AG04449 (cell line): Measurements from ENCODE around the gene PRELID3B.
"Not testable (repeated sequence)": the region's sequence is repeated elsewhere in the genome, so short reads cannot be mapped to it uniquely, and the experiment has no call there.

Experiments used
- CTCF ChIA-PET: fragments of 350-600 bp; formaldehyde crosslinking; extraction: SDS; loops from one replicate; lab custom pipeline; 2021; ENCODE audit warnings: antibody characterized with exemption; lab: Yijun Ruan, JAX
- POLR2A ChIA-PET: fragments of 400-600, 350-600 bp; formaldehyde crosslinking; extraction: SDS; loops from one replicate; lab custom pipeline; 2020; ENCODE audit warnings: antibody characterized with exemption, inconsistent platforms; lab: Yijun Ruan, JAX
- DNase-seq: peaks from one replicate; pipeline ENCODE4 v3.0.0-alpha.2; 2010; ENCODE audit warnings: low read depth, low spot score
- H3K4me3 ChIP-seq: 2 replicates; pipeline ENCODE4 v1.5.1; 2011; ENCODE audit warnings: low read depth, mild to moderate bottlenecking, control low read depth, low read length
- TF ChIP-seq, protein P1 (sequence below): IDR thresholded peaks from one replicate; pipeline ENCODE4 v1.5.1; 2011; ENCODE audit warnings: mild to moderate bottlenecking, moderate library complexity, low read length, control low read depth, inconsistent platforms; ENCODE audit not compliant: insufficient read depth; ENCODE audit errors: missing control alignments

PRELID3B gene

DNA sequence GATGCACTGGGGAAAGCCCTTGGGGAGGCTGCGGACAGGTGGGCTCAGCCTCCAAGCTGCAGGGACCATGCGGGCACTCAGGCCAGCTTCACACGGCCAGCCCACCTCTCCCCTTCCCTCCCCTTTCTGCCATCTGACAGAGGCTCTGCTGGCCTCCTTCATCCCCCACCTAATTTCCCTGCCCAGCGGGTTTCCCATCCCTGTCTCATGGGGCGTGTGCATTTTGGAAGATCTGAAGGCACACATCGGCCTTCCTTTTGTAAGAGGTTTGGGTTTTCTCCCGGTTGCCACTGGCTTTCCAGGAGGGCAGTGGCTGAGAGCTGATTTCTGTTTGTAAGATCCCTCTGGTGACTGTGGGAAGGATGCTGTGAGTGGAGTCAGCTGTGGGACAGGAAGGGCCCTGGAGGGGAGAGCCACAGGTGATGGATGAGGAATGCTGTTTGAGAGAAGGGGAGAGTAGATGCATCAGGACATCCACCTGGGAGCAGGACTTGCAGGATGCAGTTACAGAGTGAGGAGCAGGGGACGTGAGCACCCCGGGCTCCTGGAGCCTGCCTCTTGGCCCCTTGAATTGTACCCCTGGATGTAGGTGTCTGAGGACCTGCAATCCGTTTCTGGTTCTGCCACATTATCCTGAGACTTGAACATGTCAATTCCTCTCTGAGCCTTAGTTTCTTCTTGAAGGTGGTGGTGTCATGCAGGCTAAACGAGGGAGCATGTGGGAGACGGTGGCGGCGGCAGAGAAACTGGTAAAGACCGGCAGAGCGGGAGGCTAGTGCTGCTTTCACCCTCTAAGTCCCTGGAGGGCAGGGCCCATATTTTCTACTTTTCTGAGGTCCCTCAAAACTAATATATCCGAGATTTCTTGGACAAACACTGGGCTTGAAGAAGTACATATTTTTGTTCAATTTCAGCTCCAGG is 29.3 kb downstream of the PRELID3B start:
- no peak for DNase-seq
- TF ChIP-seq, protein P1, sequence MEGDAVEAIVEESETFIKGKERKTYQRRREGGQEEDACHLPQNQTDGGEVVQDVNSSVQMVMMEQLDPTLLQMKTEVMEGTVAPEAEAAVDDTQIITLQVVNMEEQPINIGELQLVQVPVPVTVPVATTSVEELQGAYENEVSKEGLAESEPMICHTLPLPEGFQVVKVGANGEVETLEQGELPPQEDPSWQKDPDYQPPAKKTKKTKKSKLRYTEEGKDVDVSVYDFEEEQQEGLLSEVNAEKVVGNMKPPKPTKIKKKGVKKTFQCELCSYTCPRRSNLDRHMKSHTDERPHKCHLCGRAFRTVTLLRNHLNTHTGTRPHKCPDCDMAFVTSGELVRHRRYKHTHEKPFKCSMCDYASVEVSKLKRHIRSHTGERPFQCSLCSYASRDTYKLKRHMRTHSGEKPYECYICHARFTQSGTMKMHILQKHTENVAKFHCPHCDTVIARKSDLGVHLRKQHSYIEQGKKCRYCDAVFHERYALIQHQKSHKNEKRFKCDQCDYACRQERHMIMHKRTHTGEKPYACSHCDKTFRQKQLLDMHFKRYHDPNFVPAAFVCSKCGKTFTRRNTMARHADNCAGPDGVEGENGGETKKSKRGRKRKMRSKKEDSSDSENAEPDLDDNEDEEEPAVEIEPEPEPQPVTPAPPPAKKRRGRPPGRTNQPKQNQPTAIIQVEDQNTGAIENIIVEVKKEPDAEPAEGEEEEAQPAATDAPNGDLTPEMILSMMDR = no peak
- CTCF ChIA-PET = no interaction called here
- no peak overlapping the region for H3K4me3 ChIP-seq
- POLR2A ChIA-PET = interaction anchor here (0.5 to 2.0 kb wide), 2 partner anchors 17 to 19 kb away, joined by 3 to 10 read pairs; partner anchors contain the start of gene ATP5F1E

DNA sequence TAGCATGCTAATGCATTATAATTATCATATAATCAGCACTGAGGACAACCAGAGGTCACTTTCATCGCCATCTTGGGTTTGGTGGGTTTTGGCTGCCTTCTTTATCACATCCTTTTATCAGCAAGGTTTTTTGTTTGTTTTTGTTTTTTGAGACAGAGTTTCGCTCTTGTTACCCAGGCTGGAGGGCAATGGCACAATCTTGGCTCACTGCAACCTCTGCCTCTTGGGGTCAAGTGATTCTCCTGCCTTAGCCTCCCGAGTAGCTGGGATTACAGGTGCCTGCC is 30.8 kb downstream of the PRELID3B start:
- DNase-seq, H3K4me3 ChIP-seq, POLR2A ChIA-PET: not testable (repeated sequence)
- CTCF ChIA-PET = interaction anchor here (1.0 kb wide), 1 partner anchor 145 kb away, joined by 4 read pairs; no protein-coding TSS in a partner anchor

DNA sequence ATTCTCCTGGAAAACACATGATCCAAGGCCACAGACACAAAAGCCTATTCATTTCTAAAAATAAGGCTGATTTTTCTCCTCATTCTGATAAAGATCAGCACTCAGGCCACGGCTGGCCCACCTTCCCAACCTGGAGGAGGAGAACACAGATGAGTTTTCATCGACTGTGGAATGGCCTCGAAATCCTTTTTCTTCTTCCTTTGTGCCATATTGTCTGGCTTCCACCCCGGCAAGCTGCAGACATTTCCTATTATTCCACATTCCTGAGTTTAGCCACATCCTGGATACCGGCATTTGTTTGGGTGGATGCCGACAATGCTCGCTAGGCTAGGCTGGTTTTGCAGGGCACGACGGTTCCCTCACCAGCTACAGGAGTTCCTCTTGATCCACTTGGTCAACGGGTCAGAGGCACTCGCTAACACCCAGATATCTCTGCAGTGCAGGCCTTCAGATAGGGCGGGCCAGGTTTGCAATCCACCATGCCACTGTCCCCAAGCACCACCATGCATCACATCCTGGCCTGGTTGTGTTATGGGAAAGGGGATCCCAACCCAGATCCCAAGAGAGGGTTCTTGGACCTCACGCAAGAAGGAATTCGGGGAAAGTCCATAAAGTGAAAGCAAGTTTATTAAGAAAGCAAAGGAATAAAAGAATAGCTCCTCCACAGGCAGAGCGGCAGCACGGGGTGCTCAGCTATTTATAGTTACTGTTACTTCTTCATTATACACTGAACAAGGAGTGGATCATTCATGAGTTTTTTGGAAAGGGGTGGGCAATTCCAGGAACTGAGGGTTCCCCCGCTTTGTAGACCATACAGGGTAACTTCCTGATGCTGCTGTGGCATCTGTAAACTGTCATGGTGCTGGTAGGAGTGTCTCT is 31.4 kb downstream of the PRELID3B start:
- ChIA-PET POLR2A (interaction anchor here (0.9 to 1.8 kb wide), 3 partner anchors 19 to 122 kb away, joined by 3 to 6 read pairs (median 4); partner anchors contain the start of gene ATP5F1E), CTCF (interaction anchor here (1.0 to 1.4 kb wide), 2 partner anchors 11 to 144 kb away, joined by 3 to 4 read pairs; no protein-coding TSS in a partner anchor)
- no peak overlapping the region for H3K4me3 ChIP-seq
- peak; percentile 65 for DNase-seq
- TF ChIP-seq, protein P1 = no peak

DNA sequence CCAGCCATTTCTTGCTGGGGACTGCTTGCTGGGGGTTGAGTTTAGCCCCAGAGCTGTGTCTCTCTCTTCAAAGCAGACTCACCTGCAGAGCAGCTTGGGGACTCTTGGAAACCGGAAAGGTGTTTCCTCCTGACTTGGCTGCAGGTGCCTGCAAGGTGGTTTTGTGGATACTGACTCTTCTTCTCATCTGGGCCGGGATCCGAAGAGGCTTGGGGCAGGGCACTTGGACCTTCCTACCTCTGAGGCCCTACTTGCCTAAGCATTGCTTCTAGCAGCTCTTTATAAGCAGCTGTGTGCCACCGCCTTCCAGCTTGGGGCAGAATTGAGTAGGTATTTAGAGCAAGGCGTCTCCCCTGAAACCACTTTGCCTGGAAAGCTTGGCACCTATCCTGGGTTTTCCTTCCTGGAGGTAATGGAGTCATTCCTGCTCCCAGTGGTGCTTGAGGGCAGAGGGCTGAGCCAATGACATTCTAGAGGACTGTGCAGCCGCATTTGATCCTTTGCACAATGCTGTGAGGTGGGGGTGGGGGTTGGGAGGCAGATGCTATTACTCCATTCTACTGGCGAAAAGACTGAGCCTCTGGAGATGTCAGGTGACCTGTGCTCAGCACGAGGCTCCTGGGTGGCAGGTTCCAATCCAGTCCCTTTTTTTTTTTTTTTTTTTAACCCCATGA is 32.1 kb downstream of the PRELID3B start:
- H3K4me3 ChIP-seq = no peak overlapping the region
- no peak for DNase-seq
- ChIA-PET POLR2A (interaction anchor here (0.8 to 1.8 kb wide), 4 partner anchors 18 to 121 kb away, joined by 3 to 6 read pairs (median 4); partner anchors contain the start of gene ATP5F1E), CTCF (interaction anchor here (1.4 to 1.9 kb wide), 2 partner anchors 8 to 12 kb away, joined by 3 to 4 read pairs; partner anchors contain the start of gene TUBB1)
- TF ChIP-seq, protein P1 = no peak

DNA sequence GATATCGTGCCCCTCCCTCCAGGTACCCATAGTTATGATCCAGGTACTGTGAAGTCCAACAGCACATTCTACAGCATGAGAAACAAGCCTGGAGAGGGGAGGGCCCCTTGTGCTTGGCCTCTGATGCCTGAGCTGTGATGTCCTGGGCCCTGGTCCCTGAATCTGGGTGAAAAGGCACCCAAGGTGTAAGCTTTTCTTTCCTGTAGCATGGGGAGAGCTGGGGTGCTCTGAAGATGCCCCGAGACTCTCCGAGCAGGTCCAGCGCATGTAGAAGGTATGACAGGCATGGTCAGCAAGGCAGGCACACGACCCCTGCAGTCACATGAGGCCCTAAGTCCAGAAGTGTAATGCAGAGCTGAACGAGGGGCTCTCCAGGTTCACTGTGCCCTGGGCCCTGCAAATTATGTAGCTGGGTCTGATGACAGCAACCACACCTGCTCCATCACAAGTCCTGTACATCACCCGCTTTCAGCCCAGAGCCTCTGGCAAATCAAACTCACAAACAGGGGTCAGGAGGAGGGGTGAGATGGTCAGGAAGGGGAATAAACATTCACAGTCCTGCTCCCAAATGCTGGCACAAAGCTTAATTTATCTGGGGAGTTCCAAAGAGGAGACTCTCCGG is 33.8 kb downstream of the PRELID3B start:
- ChIA-PET CTCF (interaction anchor here (0.9 to 1.9 kb wide), 4 partner anchors 10 to 24 kb away, joined by 3 to 4 read pairs (median 4); partner anchors contain the start of genes ATP5F1E and TUBB1), POLR2A (interaction anchor here (0.6 kb wide), 1 partner anchor 40 kb away, joined by 3 read pairs; no protein-coding TSS in a partner anchor)
- DNase-seq = no peak
- no peak overlapping the region for H3K4me3 ChIP-seq
- TF ChIP-seq, protein P1 = no peak
